ENCODE measurements around the gene KRT82.

KRT82 gene

GRCh38 chr12:52387859-52388258 lies 18.3 kb downstream of the KRT82 start:
- FAIRE-seq: peak; percentile 9

GRCh38 chr12:52385226-52385702 lies 20.9 kb downstream of the KRT82 start, which contains the start of gene KRT84:
Gene KRT84, minus strand, starts transcription at chr12:52385652. Its CDS starts 67 bp downstream, at chr12:52385585.
- FAIRE-seq (no peak), DNase-seq (ENCODE audit: low spot score) (no peak)

More at GRCh38 chr12:52387859-52388258, 18.3 kb downstream of the KRT82 start:
- DNase-seq (ENCODE audit: low spot score): no peak

- peak; percentile 44 for FAIRE-seq
- DNase-seq (ENCODE audit: low spot score): no peak
Observed at GRCh38 chr12:52383331-52383730, 22.8 kb downstream of the KRT82 start.

GRCh38 chr12:52382854-52383253 lies 23.3 kb downstream of the KRT82 start:
- FAIRE-seq: no peak
- DNase-seq (ENCODE audit: low spot score): no peak

- DNase-seq (ENCODE audit: low spot score): no peak
- no peak for FAIRE-seq
Observed at GRCh38 chr12:52381206-52381605, 24.9 kb downstream of the KRT82 start.

GRCh38 chr12:52380271-52380694 lies 25.9 kb downstream of the KRT82 start:
- FAIRE-seq: no peak

GRCh38 chr12:52379536-52379935 lies 26.6 kb downstream of the KRT82 start:
- FAIRE-seq: no peak

More at GRCh38 chr12:52380271-52380694, 25.9 kb downstream of the KRT82 start:
- DNase-seq (ENCODE audit: low spot score): no peak

GRCh38 chr12:52378091-52378490 lies 28.0 kb downstream of the KRT82 start:
- DNase-seq (ENCODE audit: low spot score): no peak
- FAIRE-seq: no peak

More at GRCh38 chr12:52379536-52379935, 26.6 kb downstream of the KRT82 start:
- DNase-seq (ENCODE audit: low spot score): no peak

GRCh38 chr12:52377266-52377665 lies 28.9 kb downstream of the KRT82 start:
- no peak for FAIRE-seq
- DNase-seq (ENCODE audit: low spot score): no peak

- DNase-seq (ENCODE audit: low spot score) (peak; percentile 90), FAIRE-seq (peak; percentile 92)
Observed at GRCh38 chr12:52372216-52373154, 33.6 kb downstream of the KRT82 start.

- FAIRE-seq (no peak), DNase-seq (ENCODE audit: low spot score) (no peak)
Observed at GRCh38 chr12:52371716-52372115, 34.4 kb downstream of the KRT82 start.

GRCh38 chr12:52370926-52371608 lies 35.1 kb downstream of the KRT82 start:
- DNase-seq (ENCODE audit: low spot score) (no peak), FAIRE-seq (no peak)

- DNase-seq (ENCODE audit: low spot score): no peak
- no peak for FAIRE-seq
Observed at GRCh38 chr12:52369809-52370208, 36.3 kb downstream of the KRT82 start.

- no peak for FAIRE-seq
- no peak for DNase-seq (ENCODE audit: low spot score)
Observed at GRCh38 chr12:52369211-52369610, 36.9 kb downstream of the KRT82 start.

GRCh38 chr12:52368508-52368907 lies 37.6 kb downstream of the KRT82 start:
- DNase-seq (ENCODE audit: low spot score) (no peak), FAIRE-seq (no peak)

GRCh38 chr12:52367876-52368275 lies 38.3 kb downstream of the KRT82 start:
- FAIRE-seq (no peak), DNase-seq (ENCODE audit: low spot score) (no peak)

- no peak for FAIRE-seq
- no peak for DNase-seq (ENCODE audit: low spot score)
Observed at GRCh38 chr12:52366738-52367485, 39.2 kb downstream of the KRT82 start, which contains the start of gene KRT85. Gene KRT85, minus strand, starts transcription at chr12:52367481. Its CDS starts 76 bp downstream, at chr12:52367405.

GRCh38 chr12:52364901-52365489 lies 41.1 kb downstream of the KRT82 start:
- FAIRE-seq (no peak), DNase-seq (ENCODE audit: low spot score) (no peak)

- no peak for FAIRE-seq
- DNase-seq (ENCODE audit: low spot score): no peak
Observed at GRCh38 chr12:52364061-52364460, 42.1 kb downstream of the KRT82 start.

- FAIRE-seq: no peak
- no peak for DNase-seq (ENCODE audit: low spot score)
Observed at GRCh38 chr12:52363111-52363679, 42.9 kb downstream of the KRT82 start.
